ENCODE measurements around the gene DUOXA1.

- TF ChIP-seq, protein P1, sequence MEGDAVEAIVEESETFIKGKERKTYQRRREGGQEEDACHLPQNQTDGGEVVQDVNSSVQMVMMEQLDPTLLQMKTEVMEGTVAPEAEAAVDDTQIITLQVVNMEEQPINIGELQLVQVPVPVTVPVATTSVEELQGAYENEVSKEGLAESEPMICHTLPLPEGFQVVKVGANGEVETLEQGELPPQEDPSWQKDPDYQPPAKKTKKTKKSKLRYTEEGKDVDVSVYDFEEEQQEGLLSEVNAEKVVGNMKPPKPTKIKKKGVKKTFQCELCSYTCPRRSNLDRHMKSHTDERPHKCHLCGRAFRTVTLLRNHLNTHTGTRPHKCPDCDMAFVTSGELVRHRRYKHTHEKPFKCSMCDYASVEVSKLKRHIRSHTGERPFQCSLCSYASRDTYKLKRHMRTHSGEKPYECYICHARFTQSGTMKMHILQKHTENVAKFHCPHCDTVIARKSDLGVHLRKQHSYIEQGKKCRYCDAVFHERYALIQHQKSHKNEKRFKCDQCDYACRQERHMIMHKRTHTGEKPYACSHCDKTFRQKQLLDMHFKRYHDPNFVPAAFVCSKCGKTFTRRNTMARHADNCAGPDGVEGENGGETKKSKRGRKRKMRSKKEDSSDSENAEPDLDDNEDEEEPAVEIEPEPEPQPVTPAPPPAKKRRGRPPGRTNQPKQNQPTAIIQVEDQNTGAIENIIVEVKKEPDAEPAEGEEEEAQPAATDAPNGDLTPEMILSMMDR (IDR thresholded peaks at IDR 0.05 in 2 of 3, conservative IDR thresholded peaks at IDR 0.05 in 1 of 3; ENCODE audit: insufficient read depth in 2 of 3, low read depth in 1 of 3, low read length in 3 of 3) = no peak
- TF ChIP-seq TRIM24 (IDR thresholded peaks at IDR 0.05) = 0 out of 4 replicates have a peak, but pooled peaks of 1 of the 2 experiments have one; percentile 33
Measured at GRCh38 chr15:45091161-45091560, 38.5 kb downstream of the DUOXA1 start.
